GM19397 (cell line): ENCODE results near the gene CYP2W1.
A peak's percentile ranks its signal among the peaks of the same experiment; 100 is the strongest.
"Not testable (repeated sequence)": the region's sequence is repeated elsewhere in the genome, so short reads cannot be mapped to it uniquely, and the experiment has no call there.

Experiments used
- ATAC-seq: cut with Tn5 transposase; IDR thresholded peaks from one replicate; pipeline ENCODE4 v1.9.1; 2021; ENCODE audit warnings: mild to moderate bottlenecking, moderate library complexity; ENCODE audit not compliant: unreplicated experiment

The CYP2W1 gene

DNA sequence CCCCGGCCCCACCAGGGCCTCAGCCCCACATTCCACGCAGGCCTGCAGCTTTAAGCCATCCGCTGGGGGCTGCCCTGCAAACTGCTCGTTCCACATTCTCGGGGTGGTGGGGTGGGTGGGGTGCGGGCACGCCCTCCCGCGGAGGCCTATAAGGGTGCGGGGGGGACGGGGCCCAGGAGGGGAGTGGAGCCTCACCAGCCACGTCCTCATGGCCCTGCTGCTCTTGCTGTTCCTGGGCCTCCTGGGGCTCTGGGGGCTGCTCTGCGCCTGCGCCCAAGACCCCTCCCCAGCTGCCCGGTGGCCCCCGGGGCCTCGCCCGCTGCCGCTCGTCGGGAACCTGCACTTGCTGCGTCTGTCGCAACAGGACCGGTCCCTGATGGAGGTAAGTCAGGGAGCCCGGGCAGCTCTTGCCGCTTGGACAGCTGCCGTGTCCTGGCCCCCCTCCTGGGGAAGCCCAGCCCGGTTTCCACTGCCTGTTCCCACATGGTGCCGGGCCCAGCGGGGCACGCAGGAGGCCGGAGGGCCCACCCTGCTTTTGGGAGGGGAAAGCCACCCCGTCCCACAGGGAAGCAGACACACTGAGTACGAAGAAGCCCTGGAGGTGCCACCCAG lies at the start of gene CYP2W1:
TSS of gene CYP2W1 (plus strand) at position 178 of the 612 bp plus-strand sequence. CDS start at position 209, 31 bp downstream.
- ATAC-seq = no peak

DNA sequence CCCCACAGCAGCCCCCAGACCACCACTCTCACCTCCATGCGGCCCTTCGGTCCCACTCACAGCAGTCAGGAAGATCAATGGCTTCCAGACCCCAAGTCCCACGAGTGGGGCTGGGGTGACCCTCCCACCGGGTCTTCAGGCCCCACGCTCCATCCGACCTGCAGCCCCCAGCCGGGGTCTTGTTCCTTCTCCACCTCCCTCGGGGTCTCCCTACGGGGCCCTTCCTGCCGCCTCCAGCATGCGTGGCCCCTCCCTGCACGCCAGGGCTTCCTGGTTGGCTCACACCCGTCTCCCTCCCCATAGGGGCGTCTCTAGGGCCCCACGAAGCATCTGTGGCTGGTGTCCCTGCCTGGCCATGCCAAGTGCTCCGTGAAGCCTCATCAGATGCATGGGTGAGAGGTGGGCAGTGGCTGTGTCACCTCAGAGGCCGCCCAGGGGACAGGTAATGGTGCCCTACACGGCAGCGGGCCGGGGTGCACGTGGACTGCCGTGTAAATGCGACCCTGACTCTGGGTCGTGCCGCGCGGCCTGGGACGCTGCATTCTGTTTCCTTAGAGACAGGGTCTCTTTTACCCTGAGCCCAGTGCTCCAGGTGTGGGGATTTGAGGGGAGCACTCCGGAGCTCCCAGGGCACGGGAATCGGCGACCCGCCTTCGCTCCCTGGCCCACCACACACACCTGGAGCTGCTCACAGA lies 48.4 kb upstream of the CYP2W1 start:
- no peak for ATAC-seq

- ATAC-seq = no peak
Observed at GRCh38 chr7:935164-935873, 47.7 kb upstream of the CYP2W1 start.

DNA sequence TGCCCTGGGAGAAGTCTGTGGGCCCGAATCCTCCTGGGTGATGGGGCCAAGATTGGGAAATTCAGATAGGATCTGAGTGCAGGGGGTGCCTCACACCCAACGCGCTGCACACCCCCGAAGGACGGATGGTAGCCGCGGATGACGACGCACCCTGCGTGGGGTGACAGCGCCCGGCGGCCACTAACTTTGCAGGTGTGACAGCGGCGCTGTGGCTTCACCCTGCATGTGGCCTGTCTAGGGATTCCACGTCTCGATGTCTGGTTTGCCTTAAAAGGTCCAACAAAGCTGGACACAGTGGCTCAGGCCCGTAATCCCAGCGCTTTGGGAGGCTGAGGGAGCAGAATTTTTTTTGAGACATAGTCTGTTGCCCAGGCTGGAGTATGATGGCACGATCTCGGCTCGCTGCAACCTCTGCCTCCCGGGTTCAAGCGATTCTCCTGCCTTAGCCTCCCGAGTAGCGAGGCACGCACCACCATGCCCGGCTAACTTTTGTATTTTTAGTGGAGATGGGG lies 47.1 kb upstream of the CYP2W1 start:
- ATAC-seq = no peak

- ATAC-seq = peak; percentile 74
Observed at GRCh38 chr7:936386-937054, 46.5 kb upstream of the CYP2W1 start.

- no peak for ATAC-seq
Observed at GRCh38 chr7:937856-938484, 45.0 kb upstream of the CYP2W1 start.

DNA sequence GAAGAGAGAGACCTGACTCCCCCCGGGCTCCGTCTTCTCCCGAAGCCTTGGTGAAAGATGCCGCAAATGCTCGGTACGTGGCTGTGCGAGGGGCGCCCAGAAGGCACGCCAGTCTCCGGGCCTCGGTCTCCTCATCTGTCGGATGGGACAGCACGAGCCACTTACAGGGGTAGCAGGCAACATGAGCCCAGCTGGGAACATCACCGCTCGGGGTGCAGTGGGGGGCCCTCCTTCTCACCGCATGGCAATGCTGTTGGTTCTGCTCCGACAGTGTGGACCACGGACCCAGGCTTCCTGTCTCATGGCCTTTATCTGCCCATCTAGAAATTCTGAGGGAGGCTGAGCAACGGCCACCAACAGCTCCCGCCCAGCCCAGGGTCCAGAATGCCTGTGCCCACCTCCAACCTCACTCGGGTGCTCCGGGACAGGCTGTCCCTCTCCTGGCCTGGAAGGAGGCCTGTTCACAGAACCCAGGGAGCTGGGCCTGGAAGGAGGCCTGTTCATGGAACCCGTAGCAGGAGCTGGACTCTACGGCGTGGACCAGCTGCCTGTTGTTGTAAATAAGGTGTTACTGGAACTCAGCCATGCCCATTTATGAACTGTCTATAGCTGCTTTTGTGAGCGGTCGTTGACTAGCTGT lies 44.3 kb upstream of the CYP2W1 start:
- ATAC-seq = no peak

DNA sequence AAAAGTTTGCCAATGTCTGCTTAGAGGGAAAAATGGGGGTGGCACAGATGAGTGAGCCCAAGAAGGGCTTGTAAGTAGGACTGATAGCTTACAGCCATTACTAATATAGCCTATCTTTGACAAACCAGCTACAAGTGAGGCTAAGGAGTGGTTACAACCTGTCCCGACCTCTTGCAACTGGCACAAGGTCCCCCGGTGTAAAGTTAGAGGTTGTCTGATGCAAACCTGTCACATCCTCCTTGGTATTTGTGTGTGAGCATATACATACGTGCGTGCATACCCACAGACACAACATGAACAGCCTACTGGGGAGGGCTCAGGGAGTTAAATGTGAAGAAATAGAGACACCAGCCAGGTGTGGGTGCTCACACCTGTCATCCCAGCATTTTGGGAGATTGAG lies 43.1 kb upstream of the CYP2W1 start:
- ATAC-seq = no peak

DNA sequence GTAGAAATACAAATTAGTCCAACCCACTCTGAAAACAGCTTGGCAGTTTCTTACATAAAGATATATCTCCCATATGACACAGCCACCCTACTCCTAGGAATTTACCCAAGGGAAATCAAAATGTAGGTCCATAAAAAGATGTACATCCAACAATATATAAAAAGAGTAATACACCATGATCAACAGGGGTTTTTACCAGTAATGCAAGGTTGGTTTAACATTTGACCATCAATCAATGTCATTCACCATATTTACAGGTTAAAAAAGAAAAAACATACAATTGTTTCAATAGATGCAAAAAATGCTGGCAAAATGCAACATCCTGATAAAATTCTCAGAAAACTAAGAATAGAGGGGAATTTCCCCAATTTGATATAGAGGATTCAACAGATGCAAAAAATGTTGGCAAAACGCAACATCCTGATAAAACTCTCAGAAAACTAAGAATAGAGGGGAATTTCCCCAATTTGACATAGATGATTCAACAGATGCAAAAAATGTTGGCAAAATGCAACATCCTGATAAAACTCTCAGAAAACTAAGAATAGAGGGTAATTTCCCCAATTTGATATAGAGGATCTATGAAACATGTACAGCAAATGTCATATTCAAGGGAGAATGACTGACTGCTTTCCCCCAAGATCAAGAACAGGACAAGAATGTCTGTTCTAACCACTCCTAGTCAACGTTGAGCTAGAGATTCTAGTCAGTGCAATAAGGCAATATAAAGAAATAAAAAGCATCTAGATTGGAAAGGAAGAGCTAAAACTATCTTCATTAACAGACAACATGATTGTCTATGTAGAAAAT lies 42.2 kb upstream of the CYP2W1 start:
- no peak for ATAC-seq

GRCh38 chr7:943793-944192 lies 39.2 kb upstream of the CYP2W1 start:
- ATAC-seq = not testable (repeated sequence)

DNA sequence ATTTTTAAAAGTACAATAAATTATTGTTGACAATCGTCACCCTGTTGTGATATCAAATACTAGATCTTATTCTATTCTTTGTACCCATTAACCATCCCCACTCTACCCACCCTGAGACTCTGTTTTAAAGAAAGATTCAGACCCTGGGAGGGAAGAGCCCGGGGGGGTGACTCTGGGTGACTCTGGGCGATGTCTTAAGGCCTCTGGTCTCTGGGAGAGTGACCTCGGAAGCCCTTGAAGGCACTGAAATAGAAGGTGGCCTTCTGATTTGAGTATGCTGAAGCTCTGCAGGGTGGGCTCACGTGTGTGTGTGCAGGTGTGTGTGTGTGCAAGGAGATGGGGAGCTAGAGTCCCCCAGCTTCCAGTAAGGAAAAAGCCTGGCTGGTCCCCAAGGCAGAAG lies 38.2 kb upstream of the CYP2W1 start:
- ATAC-seq = no peak

- ATAC-seq = no peak
Observed at GRCh38 chr7:945147-945555, 37.8 kb upstream of the CYP2W1 start.

- ATAC-seq = no peak
Observed at GRCh38 chr7:945556-946255, 37.3 kb upstream of the CYP2W1 start.

DNA sequence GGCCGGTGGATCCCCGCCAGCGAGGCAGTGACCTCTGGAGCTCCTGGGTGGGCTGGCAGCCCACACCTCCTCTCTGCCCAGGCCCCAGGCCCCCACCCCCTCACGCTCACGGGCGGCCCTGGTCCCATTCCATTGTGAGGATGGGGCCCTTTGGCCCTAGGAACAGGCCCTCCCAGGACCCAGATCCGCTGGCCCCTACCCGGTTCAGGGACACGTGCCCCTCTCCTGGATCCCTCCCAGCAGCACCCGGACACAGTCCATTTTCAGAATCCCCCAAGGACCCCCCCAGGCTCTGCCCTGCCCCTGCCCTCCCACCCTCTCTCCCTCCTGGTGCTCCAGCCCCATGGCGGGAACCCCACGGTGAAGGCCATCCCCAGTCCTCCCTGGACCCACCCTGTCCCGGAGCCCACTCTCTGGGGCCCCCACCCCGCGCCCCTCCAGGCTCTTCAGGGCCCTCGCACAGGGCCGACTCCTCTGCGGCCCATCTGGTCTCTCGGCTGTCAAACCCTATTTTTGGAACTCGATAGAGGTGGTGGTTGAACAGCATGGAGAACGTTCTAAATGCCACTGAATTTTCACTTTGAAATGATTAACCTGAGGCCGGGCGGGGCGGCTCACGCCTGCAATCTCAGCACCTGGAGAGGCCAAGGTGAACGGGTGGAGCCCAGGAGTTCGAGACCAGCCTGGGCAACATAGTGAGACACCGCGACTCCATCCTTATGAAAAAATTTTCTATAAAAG lies 36.6 kb upstream of the CYP2W1 start:
- no peak for ATAC-seq

DNA sequence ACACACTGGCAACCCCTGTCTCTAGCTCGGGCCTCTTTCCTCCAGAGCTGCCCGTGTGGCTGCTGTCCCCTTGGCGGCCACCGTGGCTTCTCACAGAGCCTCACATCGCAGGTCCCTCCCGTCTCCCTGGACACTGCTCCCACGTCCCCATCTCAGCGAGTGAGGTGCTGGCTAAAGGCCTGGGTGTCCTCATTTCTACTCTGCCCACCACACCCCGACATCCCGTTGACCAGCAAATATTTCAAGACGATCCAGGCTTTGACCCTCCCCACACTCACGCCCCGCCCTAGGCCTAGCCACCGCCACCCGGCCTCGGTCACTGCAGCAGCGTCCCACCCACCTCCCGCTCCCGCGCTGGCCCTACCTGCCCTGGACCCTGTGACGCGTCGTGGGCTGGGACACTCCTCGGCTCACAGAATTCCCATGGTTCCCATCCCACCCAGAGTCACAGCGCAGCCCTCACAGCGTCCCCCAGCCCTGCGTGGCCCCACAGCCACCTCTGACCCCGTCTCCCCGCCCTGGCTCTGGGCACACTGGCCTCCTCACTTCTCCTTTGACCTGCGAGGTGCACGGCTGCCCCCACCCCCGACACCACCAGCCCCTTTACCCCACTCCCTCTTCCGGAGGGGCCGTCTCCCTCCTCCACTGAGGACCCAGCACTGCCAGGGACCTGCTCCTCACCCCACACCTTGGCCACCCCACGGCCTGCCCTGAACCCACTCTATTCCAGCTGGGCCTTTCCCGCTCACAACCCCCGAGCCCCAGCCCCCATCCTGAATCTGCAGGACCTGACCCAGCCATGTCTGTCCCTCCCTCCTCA lies 35.4 kb upstream of the CYP2W1 start:
- no peak for ATAC-seq

GRCh38 chr7:949021-949934 lies 33.7 kb upstream of the CYP2W1 start:
- no peak for ATAC-seq
